ENCODE measurements around the gene TMIGD2. TPM values are rescaled to one million over a fixed set of nuclear protein-coding genes. Genes with fewer than 3 reads are reported as not detected.

Gene TMIGD2
- total RNA-seq, 2 donors from 2014 or later: 1.8 TPM; not detected in 1

- no peak for ATAC-seq (ENCODE audit: insufficient number of reproducible peaks, low FRiP score, low read depth)
Measured at GRCh38 chr19:4305257-4305612, 3.0 kb upstream of the TMIGD2 start.

GRCh38 chr19:4304538-4305256 is 2.5 kb upstream of the TMIGD2 start, which contains the start of gene FSD1:
FSD1 (plus strand) TSS chr19:4304598; CDS start chr19:4304747, 149 bp downstream.
- Histone ChIP-seq H3K27ac (no peak within 1 kb of the TSS), H3K27me3 (replicated peaks; ENCODE audit: insufficient read depth) (peaks cover 4% of the 10 kb centered on the region), H3K36me3 (no peaks in the 10 kb centered on the region), H3K4me3 (peak within 1 kb of the TSS; percentile 50), H3K4me1 (ENCODE audit: control insufficient read depth in 1 of 2, low read depth in 2 of 2) (no peaks in the 10 kb centered on the region), H3K9me3 (no peaks in the 10 kb centered on the region)
- ATAC-seq (ENCODE audit: insufficient number of reproducible peaks, low FRiP score, low read depth): no peak
- no peak for TF ChIP-seq CTCF (IDR thresholded peaks at IDR 0.05)
- DNase-seq (ENCODE audit: low spot score): no peak

More at GRCh38 chr19:4305257-4305612, 3.0 kb upstream of the TMIGD2 start:
- no peak for DNase-seq (ENCODE audit: low spot score)
- H3K9me3 ChIP-seq: no peaks in the 10 kb centered on the region
- peaks cover 4% of the 10 kb centered on the region for H3K27me3 ChIP-seq (replicated peaks; ENCODE audit: insufficient read depth)
- TF ChIP-seq CTCF (IDR thresholded peaks at IDR 0.05): no peak
- no peak overlapping the region for H3K4me3 ChIP-seq
- no peaks in the 10 kb centered on the region for H3K4me1 ChIP-seq (ENCODE audit: control insufficient read depth in 1 of 2, low read depth in 2 of 2)
- H3K36me3 ChIP-seq: no peaks in the 10 kb centered on the region
- no peak overlapping the region for H3K27ac ChIP-seq

- Histone ChIP-seq H3K27ac (no peak overlapping the region), H3K9me3 (no peaks in the 10 kb centered on the region), H3K27me3 (replicated peaks; ENCODE audit: insufficient read depth) (peaks cover 4% of the 10 kb centered on the region), H3K4me3 (peak overlapping the region; percentile 50), H3K36me3 (no peaks in the 10 kb centered on the region), H3K4me1 (ENCODE audit: control insufficient read depth in 1 of 2, low read depth in 2 of 2) (no peaks in the 10 kb centered on the region)
- DNase-seq (ENCODE audit: low spot score): no peak
- no peak for TF ChIP-seq CTCF (IDR thresholded peaks at IDR 0.05)
- no peak for ATAC-seq (ENCODE audit: insufficient number of reproducible peaks, low FRiP score, low read depth)
Measured at GRCh38 chr19:4303819-4304537, 1.8 kb upstream of the TMIGD2 start.

GRCh38 chr19:4301590-4302242 is 473 bp downstream of the TMIGD2 start:
- no peaks in the 10 kb centered on the region for H3K4me1 ChIP-seq (ENCODE audit: control insufficient read depth in 1 of 2, low read depth in 2 of 2)
- no peak overlapping the region for H3K4me3 ChIP-seq
- ATAC-seq (ENCODE audit: insufficient number of reproducible peaks, low FRiP score, low read depth) (no peak), DNase-seq (ENCODE audit: low spot score) (no peak)
- no peaks in the 10 kb centered on the region for H3K36me3 ChIP-seq
- H3K9me3 ChIP-seq: no peaks in the 10 kb centered on the region
- H3K27ac ChIP-seq: no peak overlapping the region
- peaks cover 4% of the 10 kb centered on the region for H3K27me3 ChIP-seq (replicated peaks; ENCODE audit: insufficient read depth)
- TF ChIP-seq CTCF (IDR thresholded peaks at IDR 0.05): no peak

GRCh38 chr19:4300589-4300988 is 1.6 kb downstream of the TMIGD2 start:
- Histone ChIP-seq H3K9me3 (no peaks in the 10 kb centered on the region), H3K27me3 (replicated peaks; ENCODE audit: insufficient read depth) (peaks cover 4% of the 10 kb centered on the region), H3K27ac (no peak overlapping the region), H3K36me3 (no peaks in the 10 kb centered on the region), H3K4me3 (no peak overlapping the region), H3K4me1 (ENCODE audit: control insufficient read depth in 1 of 2, low read depth in 2 of 2) (no peaks in the 10 kb centered on the region)
- ATAC-seq (ENCODE audit: insufficient number of reproducible peaks, low FRiP score, low read depth): no peak
- no peak for TF ChIP-seq CTCF (IDR thresholded peaks at IDR 0.05)
- DNase-seq (ENCODE audit: low spot score): no peak

Measured in thoracic aorta (tissue), 2 donors.